IMR-90 (cell line): ENCODE results near the gene SDCCAG8. TPM values are rescaled to one million over a fixed set of nuclear protein-coding genes. Genes with fewer than 3 reads are reported as not detected.

Source experiments
- ATAC-seq: fragments of 200-7000 bp; cut with Tn5 transposase; 2 replicates; pipeline ENCODE4 v1.9.1; 2020; ENCODE audit warnings: low read depth, mild to moderate bottlenecking, moderate library complexity
- BruUV-seq: library from RNA; stranded (reverse); fragments of 400-500 nt; replicated peaks from 2 replicates; lab custom pipeline; 2021; lab: Mats Ljungman, UMichigan
- CTCF ChIA-PET: fragments of 300-600 bp; formaldehyde crosslinking; extraction: SDS; loops from one replicate; lab custom pipeline; 2021; ENCODE audit warnings: antibody characterized with exemption; lab: Yijun Ruan, JAX
- POLR2A ChIA-PET: fragments of 300-600 bp; sonication (Branson Sonifier 250); formaldehyde crosslinking; loops from one replicate; lab custom pipeline; 2022; ENCODE audit warnings: antibody characterized with exemption; ENCODE audit not compliant: unreplicated experiment; lab: Charles Lee
- DNase-seq: peaks from one replicate; pipeline ENCODE4 v3.0.0; 2013
- H2AFZ ChIP-seq: replicated peaks from 2 replicates; pipeline ENCODE3; 2013; ENCODE audit warnings: low read length, mild to moderate bottlenecking; ENCODE audit not compliant: poor library complexity
- H2AK5ac ChIP-seq: 2 replicates; pipeline ENCODE4 v1.6.1; 2013; ENCODE audit warnings: low read depth, low read length, inconsistent platforms
- H2AK9ac ChIP-seq: replicated peaks from 2 replicates; pipeline ENCODE3; 2013; ENCODE audit warnings: mild to moderate bottlenecking, low read depth, low read length, moderate library complexity; ENCODE audit not compliant: poor library complexity
- H2BK120ac ChIP-seq: 2 replicates; pipeline ENCODE4 v1.6.1; 2013; ENCODE audit warnings: low read depth, low read length, inconsistent platforms
- H2BK15ac ChIP-seq: 3 replicates; pipeline ENCODE4 v1.6.1; 2013; ENCODE audit warnings: low read depth, low read length, inconsistent platforms
- H2BK20ac ChIP-seq: 2 replicates; pipeline ENCODE4 v1.6.1; 2013; ENCODE audit warnings: low read depth, mild to moderate bottlenecking, inconsistent platforms, low read length, moderate library complexity
- H2BK5ac ChIP-seq: 2 replicates; pipeline ENCODE4 v1.6.1; 2013; ENCODE audit warnings: mild to moderate bottlenecking, low read depth, low read length, inconsistent platforms; ENCODE audit not compliant: poor library complexity, severe bottlenecking
- H3K14ac ChIP-seq: replicated peaks from 2 replicates; pipeline ENCODE4 v1.6.1; 2013; ENCODE audit warnings: low read depth, low read length, inconsistent platforms
- H3K18ac ChIP-seq: 2 replicates; pipeline ENCODE4 v1.6.1; 2013; ENCODE audit warnings: low read depth, low read length, control low read depth
- H3K23ac ChIP-seq: 2 replicates; pipeline ENCODE4 v1.6.1; 2013; ENCODE audit warnings: low read depth, low read length, inconsistent platforms
- H3K27ac ChIP-seq: 2 replicates; pipeline ENCODE4 v1.5.1; 2013; ENCODE audit warnings: mild to moderate bottlenecking, control low read depth, low read length; ENCODE audit not compliant: insufficient read depth
- H3K27me3 ChIP-seq: 2 replicates; pipeline ENCODE4 v1.6.1; 2013; ENCODE audit warnings: low read length; ENCODE audit not compliant: control insufficient read depth, insufficient read depth
- H3K36me3 ChIP-seq: 2 replicates; pipeline ENCODE4 v1.6.1; 2013; ENCODE audit warnings: low read length, mixed read lengths; ENCODE audit not compliant: control insufficient read depth, insufficient read depth
- H3K4ac ChIP-seq: 2 replicates; pipeline ENCODE4 v1.6.1; 2013; ENCODE audit warnings: low read depth, low read length, inconsistent platforms
- H3K4me1 ChIP-seq: 2 replicates; pipeline ENCODE4 v1.6.1; 2013; ENCODE audit warnings: low read length, mixed read lengths; ENCODE audit not compliant: control insufficient read depth, insufficient read depth
- H3K4me2 ChIP-seq: 2 replicates; pipeline ENCODE4 v1.6.1; 2013; ENCODE audit warnings: low read depth, mild to moderate bottlenecking, control low read depth, low read length, moderate library complexity
- H3K4me3 ChIP-seq: 2 replicates; pipeline ENCODE4 v1.5.1; 2013; ENCODE audit warnings: low read depth, mild to moderate bottlenecking, control low read depth, low read length, moderate library complexity; ENCODE audit not compliant: insufficient read depth
- H3K56ac ChIP-seq: 2 replicates; pipeline ENCODE4 v1.6.1; 2013; ENCODE audit warnings: low read length, inconsistent platforms; ENCODE audit not compliant: insufficient read depth; ENCODE audit errors: extremely low read depth
- H3K79me1 ChIP-seq, 2 experiments: 2 replicates each; pipeline ENCODE4 v1.6.1; 2013; ENCODE audit warnings: low read length in 2 of 2, inconsistent platforms in 1 of 2, low read depth in 1 of 2
- H3K9ac ChIP-seq: 2 replicates; pipeline ENCODE4 v1.6.1; 2013; ENCODE audit warnings: low read depth, low read length, control low read depth
- H3K9me1 ChIP-seq: 2 replicates; pipeline ENCODE4 v1.6.1; 2013; ENCODE audit warnings: low read length, inconsistent platforms; ENCODE audit not compliant: insufficient read depth
- H3K9me3 ChIP-seq: 2 replicates; pipeline ENCODE4 v1.6.1; 2013; ENCODE audit warnings: low read length; ENCODE audit not compliant: control insufficient read depth, insufficient read depth
- H4K20me1 ChIP-seq: 2 replicates; pipeline ENCODE4 v1.6.1; 2013; ENCODE audit warnings: low read length, inconsistent platforms; ENCODE audit not compliant: insufficient read depth
- H4K5ac ChIP-seq: 2 replicates; pipeline ENCODE4 v1.6.1; 2013; ENCODE audit warnings: mild to moderate bottlenecking, low read depth, low read length, control low read depth
- H4K8ac ChIP-seq, 2 experiments: 2 replicates each; pipeline ENCODE4 v1.6.1; 2013; ENCODE audit warnings: low read depth in 2 of 2, low read length in 2 of 2, control low read depth in 1 of 2, inconsistent platforms in 1 of 2
- H4K91ac ChIP-seq: 2 replicates; pipeline ENCODE4 v1.6.1; 2013; ENCODE audit warnings: low read depth, low read length, inconsistent platforms; ENCODE audit not compliant: insufficient read depth
- BHLHE40 ChIP-seq: fragments of 150-350 bp; IDR thresholded peaks from 2 replicates; pipeline ENCODE4 v1.6.1; 2016; ENCODE audit warnings: mild to moderate bottlenecking, low read depth, low read length
- CEBPB ChIP-seq: IDR thresholded peaks from 2 replicates; pipeline ENCODE4 v1.6.1; 2012; ENCODE audit warnings: low read depth, low read length, improper control_type of control experiment
- CHD1 ChIP-seq: IDR thresholded peaks from 2 replicates; pipeline ENCODE4 v1.6.1; 2012; ENCODE audit warnings: low read depth, low read length, improper control_type of control experiment
- ELK1 ChIP-seq: fragments of 150-350 bp; IDR thresholded peaks from 2 replicates; pipeline ENCODE4 v1.6.1; 2016; ENCODE audit warnings: low read depth, mild to moderate bottlenecking, low read length, moderate library complexity, borderline replicate concordance
- FOS ChIP-seq: fragments of 150-350 bp; IDR thresholded peaks from 2 replicates; pipeline ENCODE4 v1.6.1; 2016; ENCODE audit warnings: low read depth, low read length
- MXI1 ChIP-seq: IDR thresholded peaks from 2 replicates; pipeline ENCODE4 v1.6.1; 2012; ENCODE audit warnings: low read depth, mild to moderate bottlenecking, low read length, moderate library complexity, borderline replicate concordance
- NFE2L2 ChIP-seq: fragments of 150-350 bp; IDR thresholded peaks from 2 replicates; pipeline ENCODE4 v1.6.1; 2016; ENCODE audit warnings: low read depth, mild to moderate bottlenecking, low read length
- POLR2A ChIP-seq: IDR thresholded peaks from 2 replicates; pipeline ENCODE4 v1.6.1; 2012; ENCODE audit warnings: mild to moderate bottlenecking, low read depth, low read length
- RCOR1 ChIP-seq: IDR thresholded peaks from 2 replicates; pipeline ENCODE4 v1.6.1; 2012; ENCODE audit warnings: mild to moderate bottlenecking, low read length, improper control_type of control experiment; ENCODE audit not compliant: insufficient replicate concordance
- RFX5 ChIP-seq: IDR thresholded peaks from 2 replicates; pipeline ENCODE4 v1.8.0; 2012; ENCODE audit warnings: low read depth, mild to moderate bottlenecking, low read length, moderate library complexity
- SMC3 ChIP-seq: fragments of 150-350 bp; IDR thresholded peaks from 2 replicates; pipeline ENCODE4 v1.6.1; 2016; ENCODE audit warnings: low read depth, mild to moderate bottlenecking, antibody characterized with exemption, low read length, moderate library complexity
- USF2 ChIP-seq: fragments of 150-350 bp; IDR thresholded peaks from 2 replicates; pipeline ENCODE4 v1.6.1; 2017; ENCODE audit warnings: mild to moderate bottlenecking, antibody characterized with exemption, low read length, low read depth
- WGBS, 2 experiments: methylation state at CpG; one replicate each; pipeline versions ENCODE4 v1.1.5 to v1.1.7; 2013; ENCODE audit warnings: missing lambda C conversion rate in 2 of 2; ENCODE audit not compliant: insufficient read length in 1 of 2; ENCODE audit errors: extremely low coverage in 2 of 2; 5-methylcytosine and 5-hydroxymethylcytosine counted together
- dilution Hi-C: fragments of 300-500 bp; cut with HindIII; formaldehyde crosslinking; loops from one replicate; pipeline ENCODE4 v1.14.3; 2018; ENCODE audit warnings: low sequenced_read_pairs; ENCODE audit not compliant: unreplicated experiment
- in situ Hi-C: fragments of 300-500 bp; cut with MboI; formaldehyde crosslinking; loops from 3 replicates; pipeline ENCODE4 v1.14.3; 2019; ENCODE audit warnings: low sequenced_read_pairs, inconsistent platforms, mixed read lengths
- intact Hi-C: fragments of 100-400 bp; cut with micrococcal nuclease; formaldehyde crosslinking; loops from 2 replicates; pipeline ENCODE4 v1.10.0; 2022
- polyA plus RNA-seq, 3 experiments: library from polyadenylated mRNA; depleted of rRNA; stranded (reverse); fragments of >200 nt; gene quantifications; 2 replicates each; pipeline ENCODE4 v1.2.3, GENCODE V29; 2012; ENCODE audit warnings: low replicate concordance in 1 of 3
- total RNA-seq: library from RNA; depleted of rRNA; stranded (reverse); fragments of >200 nt; gene quantifications from 2 replicates; pipeline ENCODE4 v1.2.3, GENCODE V29; 2012

SDCCAG8 gene
- total and polyA plus RNA-seq, 2 of the 4 experiments (the other 2 are of a cell fraction), result 25.2 to 46.8 TPM

GRCh38 chr1:243507672-243508302, 251.9 kb downstream of the SDCCAG8 start:
- Histone ChIP-seq H3K27ac (no peak overlapping the region), H3K4ac (no peak overlapping the region), H2AK9ac (no peak overlapping the region), H3K36me3 (peaks cover 13% of the 10 kb centered on the region), H3K9me1 (peaks cover under 1% of the 10 kb centered on the region; the same call in 1 of the 2 replicates), H3K23ac (no peak overlapping the region), H4K20me1 (no peaks in the 10 kb centered on the region), H4K5ac (no peak overlapping the region), H4K91ac (no peak overlapping the region), H2BK20ac (no peak overlapping the region), H3K56ac (no peak overlapping the region), H2AK5ac (no peak overlapping the region), H2BK120ac (no peak overlapping the region), H3K18ac (no peak overlapping the region), H3K79me1 (peaks cover 0 to 5% of the 10 kb centered on the region in 2 experiments; a peak in 2 of 4 replicates), H3K4me1 (no peaks in the 10 kb centered on the region), H3K4me2 (no peak overlapping the region), H3K14ac (peak overlapping the region; percentile 9; the same call in 1 of the 2 replicates), H3K9ac (no peak overlapping the region), H2AFZ (no peak overlapping the region), H3K9me3 (no peaks in the 10 kb centered on the region), H4K8ac (no peak overlapping the region), H2BK5ac (no peak overlapping the region), H3K27me3 (no peaks in the 10 kb centered on the region), H3K4me3 (no peak overlapping the region), H2BK15ac (no peak overlapping the region)
- CTCF ChIA-PET, result interaction anchor here (0.6 to 0.7 kb wide), 2 partner anchors 293 to 939 kb away, joined by 3 to 4 read pairs; no protein-coding TSS in a partner anchor
- in situ Hi-C loops, result no loop called here
- ATAC-seq, result no peak
- TF ChIP-seq FOS (no peak), CEBPB (no peak), SMC3 (no peak), POLR2A (no peak), CHD1 (no peak), NFE2L2 (no peak), USF2 (no peak), BHLHE40 (no peak), RFX5 (no peak), MXI1 (no peak), ELK1 (no peak), RCOR1 (no peak)
- dilution Hi-C loops, result no loop called here
- intact Hi-C loops, result no loop called here
- WGBS, 2 experiments, result no CpG with 5 or more reads among the region's 8 CpGs
- POLR2A ChIA-PET, result no interaction called here
- no peak for DNase-seq
- BruUV-seq, result no TSS peak
